LNCaP clone FGC (cell line): ENCODE results near the gene CD247.

Experiments used
- DNase-seq: peaks from one replicate; pipeline ENCODE4 v3.0.0-alpha.2; 2011; ENCODE audit warnings: low read depth
- H3K4me3 ChIP-seq: 2 replicates; pipeline ENCODE4 v1.5.1; 2011; ENCODE audit warnings: mild to moderate bottlenecking, low read depth, low read length, control low read depth
- CTCF ChIP-seq: IDR thresholded peaks from 2 replicates; pipeline ENCODE4 v1.5.1; 2012; ENCODE audit warnings: mild to moderate bottlenecking; ENCODE audit not compliant: control insufficient read depth, insufficient read depth; ENCODE audit errors: extremely low read depth

Gene CD247

GRCh38 chr1:167503626-167504466 is 14.5 kb downstream of the CD247 start:
- TF ChIP-seq CTCF = no peak
- DNase-seq = no peak
- H3K4me3 ChIP-seq = no peak overlapping the region

- H3K4me3 ChIP-seq = no peak overlapping the region
- DNase-seq = no peak
- TF ChIP-seq CTCF = no peak
These were observed 15.4 kb downstream of the CD247 start for GRCh38 chr1:167502719-167503462.

- DNase-seq = no peak
- TF ChIP-seq CTCF = no peak
These were observed 16.2 kb downstream of the CD247 start for GRCh38 chr1:167502192-167502551.

GRCh38 chr1:167501515-167502191 is 16.7 kb downstream of the CD247 start:
- DNase-seq = no peak
- no peak for TF ChIP-seq CTCF

More at GRCh38 chr1:167502192-167502551, 16.2 kb downstream of the CD247 start:
- H3K4me3 ChIP-seq = no peak overlapping the region

GRCh38 chr1:167500283-167500860 is 18.0 kb downstream of the CD247 start:
- no peak overlapping the region for H3K4me3 ChIP-seq
- DNase-seq = no peak
- TF ChIP-seq CTCF = no peak

More at GRCh38 chr1:167501515-167502191, 16.7 kb downstream of the CD247 start:
- H3K4me3 ChIP-seq = no peak overlapping the region

- no peak for TF ChIP-seq CTCF
- DNase-seq = no peak
- H3K4me3 ChIP-seq = no peak overlapping the region
These were observed 18.6 kb downstream of the CD247 start for GRCh38 chr1:167499664-167500101.
